Endothelial cell of umbilical vein (primary cell): ENCODE measurements around the gene IST1. TPM values are rescaled to one million over a fixed set of nuclear protein-coding genes. Genes with fewer than 3 reads are reported as not detected.

Experiments used
- BruUV-seq: library from RNA; stranded (reverse); fragments of 400-500 nt; replicated peaks from 2 replicates; lab custom pipeline; 2021; lab: Mats Ljungman, UMichigan
- CTCF ChIA-PET: fragments of 300-600, 350-600 bp; sonication (Branson Sonifier 250); formaldehyde crosslinking; loops from one replicate; lab custom pipeline; 2021; ENCODE audit warnings: antibody characterized with exemption, inconsistent platforms; lab: Charles Lee
- POLR2A ChIA-PET: fragments of 300-600, 350-600 bp; sonication (Branson Sonifier 250); formaldehyde crosslinking; loops from one replicate; lab custom pipeline; 2021; ENCODE audit warnings: antibody characterized with exemption, inconsistent platforms; lab: Charles Lee
- DNase-seq: peaks from one replicate; pipeline ENCODE4 v3.0.0-alpha.2; 2011; ENCODE audit warnings: low read depth, low spot score
- FAIRE-seq: peaks from 2 replicates; lab custom pipeline; 2011; peaks lifted over from hg19 to GRCh38; lab: Jason Lieb, UNC
- H2AFZ ChIP-seq: 2 replicates; pipeline ENCODE4 v1.6.0; 2012; ENCODE audit warnings: low read depth, low read length, control low read depth, inconsistent platforms
- H3K27ac ChIP-seq: 2 replicates; pipeline ENCODE4 v1.5.1; 2011; ENCODE audit warnings: low read depth, mild to moderate bottlenecking, control low read depth, low read length, moderate library complexity; ENCODE audit not compliant: insufficient read depth
- H3K27me3 ChIP-seq, 2 experiments: 2 replicates each; pipeline versions ENCODE4 v1.6.0 to v1.6.1; 2011; ENCODE audit warnings: low read length in 2 of 2, mixed read lengths in 1 of 2; ENCODE audit not compliant: control insufficient read depth in 2 of 2, insufficient read depth in 2 of 2
- H3K36me3 ChIP-seq, 2 experiments: 2 replicates in 1 of 2; 3 replicates in 1 of 2; pipeline ENCODE4 v1.5.1; 2011; ENCODE audit warnings: low read length in 2 of 2, mild to moderate bottlenecking in 1 of 2, moderate library complexity in 1 of 2; ENCODE audit not compliant: control insufficient read depth in 2 of 2, insufficient read depth in 2 of 2; ENCODE audit errors: extremely low read depth in 1 of 2
- H3K4me1 ChIP-seq: 3 replicates; pipeline ENCODE4 v1.5.1; 2011; ENCODE audit warnings: mild to moderate bottlenecking, low read length; ENCODE audit not compliant: control insufficient read depth, insufficient read depth; ENCODE audit errors: extremely low read depth
- H3K4me2 ChIP-seq: 2 replicates; pipeline ENCODE4 v1.6.1; 2011; ENCODE audit warnings: low read length, control low read depth, mixed read lengths; ENCODE audit not compliant: insufficient read depth
- H3K4me3 ChIP-seq, 3 experiments: fragments of 200-600 bp in 1 of 3; sonication (generic), shearing (Covaris generic) in 1 of 3; replicated peaks in 1 of 3; 2 replicates each; pipeline ENCODE4 v1.5.1; 2011 to 2016; ENCODE audit warnings: control low read depth in 3 of 3, low read length in 3 of 3, mild to moderate bottlenecking in 2 of 3, inconsistent platforms in 1 of 3, low read depth in 1 of 3, moderate library complexity in 1 of 3; ENCODE audit not compliant: insufficient read depth in 1 of 3
- H3K79me2 ChIP-seq: 2 replicates; pipeline ENCODE4 v1.6.0; 2012; ENCODE audit warnings: low read length, inconsistent platforms; ENCODE audit not compliant: control insufficient read depth, insufficient read depth
- H3K9ac ChIP-seq: replicated peaks from 2 replicates; pipeline ENCODE3; 2011; ENCODE audit warnings: low read length, control low read depth; ENCODE audit not compliant: insufficient read depth; ENCODE audit errors: extremely low read depth
- H3K9me1 ChIP-seq: replicated peaks from 3 replicates; pipeline ENCODE4 v1.6.0; 2011; ENCODE audit warnings: mild to moderate bottlenecking, low read length; ENCODE audit not compliant: control insufficient read depth, insufficient read depth; ENCODE audit errors: extremely low read depth
- H3K9me3 ChIP-seq: replicated peaks from 2 replicates; pipeline ENCODE4 v1.5.1; 2012; ENCODE audit warnings: low read length, inconsistent platforms; ENCODE audit not compliant: control insufficient read depth, insufficient read depth
- H4K20me1 ChIP-seq: replicated peaks from 2 replicates; pipeline ENCODE3; 2011; ENCODE audit warnings: mild to moderate bottlenecking, low read length; ENCODE audit not compliant: control insufficient read depth, insufficient read depth; ENCODE audit errors: extremely low read depth
- CTCF ChIP-seq, 2 donors: IDR thresholded peaks; 1 replicate in 1 of 2; 2 replicates in 1 of 2; pipeline ENCODE4 v1.5.1; 2011; ENCODE audit warnings: low read length in 2 of 2, mild to moderate bottlenecking in 2 of 2, moderate library complexity in 2 of 2, control low read depth in 1 of 2, inconsistent platforms in 1 of 2, low read depth in 1 of 2; ENCODE audit not compliant: insufficient read depth in 1 of 2; ENCODE audit errors: extremely low read depth in 1 of 2
- EZH2 ChIP-seq: IDR thresholded peaks from 2 replicates; pipeline ENCODE4 v1.6.1; 2012; ENCODE audit warnings: borderline replicate concordance, low read depth, mild to moderate bottlenecking, moderate library complexity, low read length, inconsistent platforms; ENCODE audit not compliant: severe bottlenecking
- FOS ChIP-seq: IDR thresholded peaks from 2 replicates; pipeline ENCODE4 v1.6.1; 2011; ENCODE audit warnings: mild to moderate bottlenecking, low read length, moderate library complexity, borderline replicate concordance; ENCODE audit not compliant: insufficient read depth
- GATA2 ChIP-seq: IDR thresholded peaks from 2 replicates; pipeline ENCODE4 v1.7.0; 2011; ENCODE audit warnings: low read depth, mild to moderate bottlenecking, moderate library complexity, mixed read lengths, low read length; ENCODE audit not compliant: insufficient read length, insufficient read depth
- JUN ChIP-seq: IDR thresholded peaks from 2 replicates; pipeline ENCODE4 v1.6.1; 2011; ENCODE audit warnings: borderline replicate concordance, low read depth; ENCODE audit not compliant: insufficient read length, insufficient read depth
- MAX ChIP-seq: IDR thresholded peaks from 2 replicates; pipeline ENCODE4 v1.6.1; 2011; ENCODE audit not compliant: insufficient read depth, insufficient read length
- MYC ChIP-seq: IDR thresholded peaks from one replicate; pipeline ENCODE4 v1.6.1; 2011; ENCODE audit warnings: mild to moderate bottlenecking, low read depth, low read length
- POLR2A ChIP-seq: IDR thresholded peaks from 2 replicates; pipeline ENCODE4 v1.6.1; 2012; ENCODE audit warnings: low read depth, mild to moderate bottlenecking, control low read depth, low read length
- POLR2AphosphoS5 ChIP-seq: IDR thresholded peaks from 2 replicates; pipeline ENCODE4 v1.6.1; 2012; ENCODE audit warnings: low read depth, mild to moderate bottlenecking, control low read depth, low read length, moderate library complexity; ENCODE audit not compliant: insufficient read depth
- dilution Hi-C: fragments of 300-500 bp; cut with MboI; formaldehyde crosslinking; loops from one replicate; pipeline ENCODE4 v1.15.0; 2019; ENCODE audit warnings: low sequenced_read_pairs; ENCODE audit not compliant: extremely low pct_ligation_motif_present
- intact Hi-C: fragments of 100-400 bp; cut with micrococcal nuclease; formaldehyde crosslinking; loops from one replicate; pipeline ENCODE4 v1.10.0; 2022
- polyA plus RNA-seq, 4 experiments: library from polyadenylated mRNA; depleted of rRNA in 3 of 4; stranded (reverse) in 3 of 4; unstranded in 1 of 4; fragments of >200 nt; gene quantifications; 2 replicates each; pipeline versions ENCODE4 v1.2.1 to v1.2.3, GENCODE V29; 2011 to 2012; ENCODE audit warnings: missing spikeins in 1 of 4
- total RNA-seq: library from RNA; stranded (reverse); gene quantifications from 2 replicates; pipeline ENCODE4 v1.2.3, GENCODE V29; 2021

IST1 gene
- total and polyA plus RNA-seq, 2 donors (not counting 3 experiments of a cell fraction or from before 2014, with no cell fraction given) = 145 to 165 TPM

GRCh38 chr16:71933913-71934695 is 38.8 kb downstream of the IST1 start:
- Histone ChIP-seq H3K9me1 (no peaks in the 10 kb centered on the region), H3K9ac (no peak overlapping the region), H4K20me1 (peaks cover 6% of the 10 kb centered on the region), H3K4me3 (no peak overlapping the region), H3K27ac (no peak overlapping the region), H3K4me2 (no peak overlapping the region), H3K4me1 (peaks cover 13% of the 10 kb centered on the region), H3K27me3 (no peaks in the 10 kb centered on the region), H3K9me3 (no peaks in the 10 kb centered on the region), H3K36me3 (peaks cover 8 to 15% of the 10 kb centered on the region in 2 experiments), H3K79me2 (peaks cover 28% of the 10 kb centered on the region), H2AFZ (no peak overlapping the region)
- no TSS peak for BruUV-seq
- ChIA-PET POLR2A (no interaction called here), CTCF (interaction anchor here (1.1 to 1.7 kb wide), 3 partner anchors 10 to 51 kb away, joined by 4 read pairs; no protein-coding TSS in a partner anchor)
- FAIRE-seq (no peak), DNase-seq (no peak)
- dilution Hi-C loops = no loop called here
- TF ChIP-seq EZH2 (no peak), JUN (no peak), MYC (no peak), FOS (no peak)
- intact Hi-C loops = no loop called here

- H3K4me3 ChIP-seq = no peak overlapping the region
- POLR2A ChIA-PET = interaction anchor here (1.5 kb wide), 1 partner anchor 9 kb away, joined by 3 read pairs; no protein-coding TSS in a partner anchor
- H3K9me1 ChIP-seq = no peaks in the 10 kb centered on the region
- peaks cover 2 to 15% of the 10 kb centered on the region in 2 experiments for H3K36me3 ChIP-seq
- no peak overlapping the region for H3K27ac ChIP-seq
- H3K9me3 ChIP-seq = no peaks in the 10 kb centered on the region
- BruUV-seq = no TSS peak
- H4K20me1 ChIP-seq = no peaks in the 10 kb centered on the region
- DNase-seq = no peak
- H3K27me3 ChIP-seq = no peaks in the 10 kb centered on the region
- H3K79me2 ChIP-seq = peaks cover under 1% of the 10 kb centered on the region
- dilution Hi-C loops (no loop called here), intact Hi-C loops (no loop called here)
- no peak overlapping the region for H3K4me2 ChIP-seq
- TF ChIP-seq POLR2AphosphoS5 (no peak), POLR2A (no peak), JUN (no peak), MAX (no peak), CTCF (IDR thresholded peaks at IDR 0.05; ENCODE audit: extremely low read depth in 1 of 2, insufficient read depth in 1 of 2, low read depth in 1 of 2, low read length in 2 of 2) (no peak), FOS (no peak), EZH2 (no peak), MYC (no peak), GATA2 (no peak)
- CTCF ChIA-PET = interaction anchor here (0.7 to 2.9 kb wide), 4 partner anchors 9 to 56 kb away, joined by 3 to 10 read pairs (median 4); no protein-coding TSS in a partner anchor
- no peak for FAIRE-seq
- H2AFZ ChIP-seq = no peak overlapping the region
- H3K9ac ChIP-seq = no peak overlapping the region
- no peaks in the 10 kb centered on the region for H3K4me1 ChIP-seq
Observed at GRCh38 chr16:71937868-71938510, 42.7 kb downstream of the IST1 start.
